Activated T-helper 17 cell treated with anti-CD3 and anti-CD28 coated beads, Interleukin-2, amount 50 U/mL, for 72 hours (primary cell): Measurements from ENCODE around the gene UGT1A4. TPM values are rescaled to one million over a fixed set of nuclear protein-coding genes. Genes with fewer than 3 reads are reported as not detected.

Experiments used
- ATAC-seq: fragments of 150-1000 bp; cut with Tn5 transposase; replicated peaks from 2 replicates; pipeline ENCODE4 v1.10.0; 2021; ENCODE audit warnings: mild to moderate bottlenecking, moderate library complexity
- H3K27ac Mint-ChIP-seq: one replicate; pipeline ENCODE4 v1.8.0; 2022; ENCODE audit warnings: mixed read lengths
- H3K27me3 Mint-ChIP-seq: one replicate; pipeline ENCODE4 v1.8.0; 2022; ENCODE audit warnings: mixed read lengths
- H3K36me3 Mint-ChIP-seq: one replicate; pipeline ENCODE4 v1.8.0; 2022; ENCODE audit warnings: low read depth, mild to moderate bottlenecking, mixed read lengths
- H3K4me1 Mint-ChIP-seq: one replicate; pipeline ENCODE4 v1.8.0; 2022; ENCODE audit warnings: mixed read lengths
- H3K4me3 Mint-ChIP-seq: one replicate; pipeline ENCODE4 v1.8.0; 2022; ENCODE audit warnings: mild to moderate bottlenecking, mixed read lengths
- H3K9me3 Mint-ChIP-seq: one replicate; pipeline ENCODE4 v1.8.0; 2022; ENCODE audit warnings: mixed read lengths
- total RNA-seq, 2 donors: library from RNA; stranded (reverse); gene quantifications; one replicate each; pipeline ENCODE4 v1.2.3, GENCODE V29; 2022

Gene UGT1A4
- not detected for total RNA-seq

DNA sequence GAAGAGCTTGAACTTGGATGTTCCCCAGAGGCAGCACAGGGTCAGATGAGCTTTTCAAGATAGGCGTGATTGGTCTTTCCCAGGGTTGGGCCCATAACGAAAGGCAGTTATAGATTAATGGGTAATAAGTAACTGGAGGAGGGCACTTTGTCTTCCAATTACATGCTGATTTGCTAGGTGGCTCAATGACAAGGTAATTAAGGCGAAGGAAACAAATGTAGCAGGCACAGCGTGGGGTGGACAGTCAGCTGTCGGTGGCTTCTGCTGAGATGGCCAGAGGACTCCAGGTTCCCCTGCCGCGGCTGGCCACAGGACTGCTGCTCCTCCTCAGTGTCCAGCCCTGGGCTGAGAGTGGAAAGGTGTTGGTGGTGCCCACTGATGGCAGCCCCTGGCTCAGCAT, at the start of gene UGT1A4:
Gene UGT1A4 (plus strand): TSS at position 185 of the 400 bp plus-strand sequence. CDS start 85 bp downstream, at position 270.
- Mint-ChIP-seq H3K27ac (no peak within 1 kb of the TSS), H3K9me3 (no peaks in the 10 kb centered on the region), H3K4me3 (no peak within 1 kb of the TSS), H3K36me3 (no peaks in the 10 kb centered on the region), H3K27me3 (peaks cover 40% of the 10 kb centered on the region), H3K4me1 (no peaks in the 10 kb centered on the region)
- ATAC-seq, result no peak

DNA sequence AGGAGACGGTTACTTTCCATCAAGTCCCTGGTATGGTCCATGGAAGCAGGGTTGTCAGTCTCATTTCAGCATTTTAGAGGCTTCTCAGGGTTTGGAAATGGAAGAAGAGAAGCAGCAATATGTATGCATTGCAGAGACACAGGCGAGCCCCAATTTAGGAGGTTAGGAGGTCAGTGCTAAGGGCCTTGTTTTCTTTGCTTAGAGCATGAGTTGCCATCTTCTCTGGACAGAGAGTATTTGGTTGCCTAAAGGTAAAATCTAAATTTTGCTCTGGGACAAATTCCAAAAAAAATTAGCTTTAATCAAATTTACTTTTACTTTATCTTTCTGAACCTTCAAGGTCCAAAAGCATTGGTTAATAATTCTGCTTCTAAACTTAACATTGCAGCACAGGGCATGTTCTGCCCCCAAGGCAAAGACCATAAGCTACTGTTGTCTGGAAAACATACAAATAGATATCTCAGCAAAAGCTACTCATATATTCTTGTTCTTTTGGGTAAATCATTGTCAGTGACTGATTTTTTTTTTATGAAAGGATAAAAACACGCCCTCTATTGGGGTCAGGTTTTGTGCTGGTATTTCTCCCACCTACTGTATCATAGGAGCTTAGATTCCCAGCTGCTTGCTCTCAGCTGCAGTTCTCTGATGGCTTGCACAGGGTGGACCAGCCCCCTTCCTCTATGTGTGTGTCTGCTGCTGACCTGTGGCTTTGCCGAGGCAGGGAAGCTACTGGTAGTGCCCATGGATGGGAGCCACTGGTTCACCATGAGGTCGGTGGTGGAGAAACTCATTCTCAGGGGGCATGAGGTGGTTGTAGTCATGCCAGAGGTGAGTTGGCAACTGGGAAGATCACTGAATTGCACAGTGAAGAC, 47.0 kb upstream of the UGT1A4 start, which contains the start of gene UGT1A9:
Gene UGT1A9 (plus strand): TSS at position 609 of the 872 bp plus-strand sequence. CDS start 37 bp downstream, at position 646.
- peaks cover 25% of the 10 kb centered on the region for H3K27me3 Mint-ChIP-seq
- no peaks in the 10 kb centered on the region for H3K9me3 Mint-ChIP-seq
- no peaks in the 10 kb centered on the region for H3K36me3 Mint-ChIP-seq
- no peaks in the 10 kb centered on the region for H3K4me1 Mint-ChIP-seq
- H3K27ac Mint-ChIP-seq, result no peak within 1 kb of the TSS
- no peak within 1 kb of the TSS for H3K4me3 Mint-ChIP-seq
- no peak for ATAC-seq

- Mint-ChIP-seq H3K9me3 (no peaks in the 10 kb centered on the region), H3K27ac (no peak overlapping the region), H3K4me1 (no peaks in the 10 kb centered on the region), H3K4me3 (no peak overlapping the region), H3K36me3 (no peaks in the 10 kb centered on the region), H3K27me3 (peaks cover 33% of the 10 kb centered on the region)
- no peak for ATAC-seq
Observed at GRCh38 chr2:233672886-233673285, 45.6 kb upstream of the UGT1A4 start.

GRCh38 chr2:233673896-233674295, 44.6 kb upstream of the UGT1A4 start:
- no peak overlapping the region for H3K4me3 Mint-ChIP-seq
- H3K9me3 Mint-ChIP-seq, result no peaks in the 10 kb centered on the region
- ATAC-seq, result no peak
- no peaks in the 10 kb centered on the region for H3K4me1 Mint-ChIP-seq
- no peaks in the 10 kb centered on the region for H3K36me3 Mint-ChIP-seq
- peaks cover 42% of the 10 kb centered on the region for H3K27me3 Mint-ChIP-seq
- H3K27ac Mint-ChIP-seq, result no peak overlapping the region

GRCh38 chr2:233674314-233674713, 44.2 kb upstream of the UGT1A4 start:
- H3K4me3 Mint-ChIP-seq, result no peak overlapping the region
- H3K36me3 Mint-ChIP-seq, result no peaks in the 10 kb centered on the region
- ATAC-seq, result no peak
- no peaks in the 10 kb centered on the region for H3K4me1 Mint-ChIP-seq
- H3K9me3 Mint-ChIP-seq, result no peaks in the 10 kb centered on the region
- H3K27ac Mint-ChIP-seq, result no peak overlapping the region
- H3K27me3 Mint-ChIP-seq, result peaks cover 42% of the 10 kb centered on the region

DNA sequence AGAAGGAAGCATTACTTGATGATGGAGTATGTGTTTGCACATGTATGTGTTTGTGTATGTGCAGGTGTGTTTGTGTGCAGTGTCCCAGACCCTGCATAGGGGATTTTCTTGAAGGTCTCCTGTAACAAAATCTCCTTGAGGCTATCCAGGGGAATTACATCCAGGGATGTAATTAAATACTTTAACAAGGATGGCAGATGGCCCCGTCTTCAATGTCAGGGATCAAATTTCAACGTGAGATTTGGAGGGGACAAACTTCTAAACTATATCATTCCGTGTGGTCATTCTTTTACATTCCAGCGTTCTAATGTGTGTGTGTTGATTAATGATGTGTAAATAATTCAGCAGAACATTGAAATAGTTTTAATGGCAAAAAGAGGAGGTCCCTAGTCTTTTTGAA, 43.5 kb upstream of the UGT1A4 start:
- Mint-ChIP-seq H3K4me1 (no peaks in the 10 kb centered on the region), H3K36me3 (no peaks in the 10 kb centered on the region), H3K4me3 (no peak overlapping the region), H3K9me3 (no peaks in the 10 kb centered on the region), H3K27ac (no peak overlapping the region), H3K27me3 (peaks cover 43% of the 10 kb centered on the region)
- no peak for ATAC-seq

DNA sequence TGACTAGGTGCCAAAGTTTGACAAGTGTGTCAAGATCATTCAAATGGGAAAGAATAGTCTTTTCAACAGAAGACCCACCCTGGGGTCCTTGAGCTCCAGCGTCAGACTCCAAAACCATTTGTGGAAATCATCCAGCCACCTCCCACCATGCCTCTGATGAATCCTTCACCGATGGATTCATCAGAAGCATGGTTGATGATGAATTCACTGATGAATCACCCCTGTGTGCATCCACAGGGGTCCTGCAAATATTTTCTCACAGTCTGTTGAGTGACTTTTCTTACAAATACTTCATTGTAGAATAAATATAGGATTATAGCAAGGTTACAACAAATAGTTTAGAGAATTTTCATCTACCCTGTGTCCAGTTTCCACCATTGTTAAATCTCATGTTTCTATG, 42.5 kb upstream of the UGT1A4 start:
- Mint-ChIP-seq H3K27ac (no peak overlapping the region), H3K27me3 (peaks cover 35% of the 10 kb centered on the region), H3K36me3 (no peaks in the 10 kb centered on the region), H3K4me1 (no peaks in the 10 kb centered on the region), H3K4me3 (no peak overlapping the region), H3K9me3 (no peaks in the 10 kb centered on the region)
- ATAC-seq, result no peak

- Mint-ChIP-seq H3K9me3 (no peaks in the 10 kb centered on the region), H3K36me3 (no peaks in the 10 kb centered on the region), H3K4me1 (no peaks in the 10 kb centered on the region), H3K4me3 (no peak overlapping the region), H3K27ac (no peak overlapping the region), H3K27me3 (peaks cover 28% of the 10 kb centered on the region)
- no peak for ATAC-seq
Observed at GRCh38 chr2:233679196-233679595, 39.3 kb upstream of the UGT1A4 start.

- Mint-ChIP-seq H3K27me3 (peaks cover 28% of the 10 kb centered on the region), H3K4me1 (no peaks in the 10 kb centered on the region), H3K27ac (no peak overlapping the region), H3K36me3 (no peaks in the 10 kb centered on the region), H3K9me3 (no peaks in the 10 kb centered on the region), H3K4me3 (no peak overlapping the region)
- ATAC-seq, result no peak
Observed at GRCh38 chr2:233680361-233681045, 38.0 kb upstream of the UGT1A4 start.

DNA sequence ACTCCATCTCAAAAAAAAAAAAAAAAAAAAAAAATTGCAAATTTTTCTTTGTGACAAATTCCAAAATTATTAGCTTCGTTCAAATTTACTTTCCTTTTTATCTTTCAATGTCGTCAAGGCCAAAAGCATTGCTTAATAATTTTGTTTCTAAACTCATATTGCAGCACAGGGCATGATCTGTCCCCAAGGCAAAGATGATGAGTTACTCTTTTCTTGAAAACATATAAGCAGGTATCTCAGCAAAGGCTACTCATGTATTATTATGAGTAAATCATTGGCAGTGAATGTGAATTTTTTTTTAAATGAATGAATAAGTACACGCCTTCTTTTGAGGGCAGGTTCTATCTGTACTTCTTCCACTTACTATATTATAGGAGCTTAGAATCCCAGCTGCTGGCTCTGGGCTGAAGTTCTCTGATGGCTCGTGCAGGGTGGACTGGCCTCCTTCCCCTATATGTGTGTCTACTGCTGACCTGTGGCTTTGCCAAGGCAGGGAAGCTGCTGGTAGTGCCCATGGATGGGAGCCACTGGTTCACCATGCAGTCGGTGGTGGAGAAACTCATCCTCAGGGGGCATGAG, 36.9 kb upstream of the UGT1A4 start, which contains the start of gene UGT1A7:
Gene UGT1A7 (plus strand): TSS at position 381 of the 579 bp plus-strand sequence. CDS start 37 bp downstream, at position 418.
- H3K27me3 Mint-ChIP-seq, result peaks cover 26% of the 10 kb centered on the region
- H3K27ac Mint-ChIP-seq, result no peak within 1 kb of the TSS
- H3K4me3 Mint-ChIP-seq, result no peak within 1 kb of the TSS
- H3K36me3 Mint-ChIP-seq, result no peaks in the 10 kb centered on the region
- ATAC-seq, result no peak
- H3K9me3 Mint-ChIP-seq, result no peaks in the 10 kb centered on the region
- no peaks in the 10 kb centered on the region for H3K4me1 Mint-ChIP-seq

DNA sequence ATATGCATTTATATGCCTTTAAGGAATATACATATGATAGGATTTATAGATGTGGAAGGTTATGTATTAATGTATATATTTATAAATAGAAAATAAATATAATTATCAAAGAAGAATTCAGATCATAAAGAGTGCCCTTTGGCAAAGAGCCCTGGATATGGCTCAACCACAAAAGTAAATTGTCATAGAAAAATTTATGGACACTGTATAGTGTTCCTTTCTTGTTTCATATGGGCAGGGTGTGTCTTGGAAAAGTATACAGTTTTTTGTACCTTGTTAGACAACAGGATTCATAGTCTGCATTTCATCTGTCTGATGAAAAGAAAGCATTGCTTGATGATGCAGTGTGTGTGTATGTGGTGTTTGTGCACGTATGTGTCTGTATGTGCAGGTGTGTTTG, 33.9 kb upstream of the UGT1A4 start:
- H3K36me3 Mint-ChIP-seq, result no peaks in the 10 kb centered on the region
- H3K27me3 Mint-ChIP-seq, result peaks cover 12% of the 10 kb centered on the region
- no peak overlapping the region for H3K4me3 Mint-ChIP-seq
- no peak overlapping the region for H3K27ac Mint-ChIP-seq
- no peak for ATAC-seq
- no peaks in the 10 kb centered on the region for H3K4me1 Mint-ChIP-seq
- H3K9me3 Mint-ChIP-seq, result no peaks in the 10 kb centered on the region

DNA sequence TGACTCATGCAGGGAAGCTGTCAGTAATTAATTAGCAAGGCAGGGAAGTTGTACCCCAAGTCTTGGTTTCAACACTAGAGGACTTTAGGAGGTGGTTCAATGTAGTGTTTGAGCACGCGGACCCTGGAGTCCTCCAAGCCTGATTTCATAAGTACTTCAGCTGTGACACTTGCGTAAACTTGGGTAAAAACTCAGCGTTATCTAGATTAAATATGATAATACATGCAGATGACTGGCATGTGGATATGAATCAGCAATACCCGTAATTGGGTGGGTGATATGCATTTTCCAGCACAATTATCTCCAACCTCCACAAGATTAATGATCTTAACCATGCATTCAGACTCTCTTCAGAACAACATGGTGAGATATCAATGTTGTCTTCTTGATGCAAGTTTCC, 31.6 kb upstream of the UGT1A4 start:
- no peaks in the 10 kb centered on the region for H3K36me3 Mint-ChIP-seq
- no peak for ATAC-seq

DNA sequence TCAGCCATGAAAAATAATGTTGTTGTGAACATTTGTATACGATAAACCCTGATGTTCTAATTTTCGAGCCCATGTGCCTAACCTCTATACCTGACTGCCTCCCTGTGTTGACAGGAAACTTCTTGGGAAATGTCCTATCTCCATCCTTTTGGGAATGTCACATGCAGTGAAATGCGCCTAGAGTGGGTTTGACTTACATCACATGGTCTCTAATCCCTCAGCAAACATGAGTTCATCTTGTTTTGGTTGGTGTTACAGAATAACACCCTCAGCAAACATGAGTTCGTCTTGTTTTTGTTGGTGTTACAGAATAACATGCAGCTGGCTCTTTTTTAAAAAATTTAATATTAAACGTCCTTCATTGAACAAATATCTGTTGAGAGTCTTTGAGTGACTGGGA, 30.2 kb upstream of the UGT1A4 start:
- no peaks in the 10 kb centered on the region for H3K36me3 Mint-ChIP-seq
- peaks cover 7% of the 10 kb centered on the region for H3K27me3 Mint-ChIP-seq
- no peak overlapping the region for H3K4me3 Mint-ChIP-seq
- H3K4me1 Mint-ChIP-seq, result no peaks in the 10 kb centered on the region
- no peaks in the 10 kb centered on the region for H3K9me3 Mint-ChIP-seq
- no peak for ATAC-seq
- no peak overlapping the region for H3K27ac Mint-ChIP-seq

More for the DNA sequence above, 31.6 kb upstream of the UGT1A4 start:
- Mint-ChIP-seq H3K9me3 (no peaks in the 10 kb centered on the region), H3K27me3 (peaks cover 11% of the 10 kb centered on the region), H3K4me1 (no peaks in the 10 kb centered on the region), H3K4me3 (no peak overlapping the region), H3K27ac (no peak overlapping the region)

DNA sequence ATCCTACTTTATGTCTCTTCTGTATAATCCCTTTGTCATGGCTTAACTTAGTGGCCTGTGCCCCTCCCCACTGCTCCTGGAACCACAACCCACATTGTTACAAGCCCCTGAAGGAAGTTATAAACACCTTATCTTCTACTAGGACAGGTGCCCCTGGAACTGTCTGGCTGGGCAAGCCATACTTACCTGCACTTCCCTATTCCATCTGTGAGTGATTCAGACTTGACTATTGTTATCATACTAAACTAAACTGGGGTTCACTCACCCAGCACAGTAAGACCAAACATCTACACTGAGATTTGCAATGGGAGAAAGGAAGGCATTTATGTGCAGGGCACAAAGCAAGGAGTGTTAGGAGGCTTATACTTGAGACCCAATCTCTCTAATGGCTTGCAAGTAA, 29.5 kb upstream of the UGT1A4 start:
- H3K4me1 Mint-ChIP-seq, result no peaks in the 10 kb centered on the region
- H3K4me3 Mint-ChIP-seq, result no peak overlapping the region
- peaks cover 7% of the 10 kb centered on the region for H3K27me3 Mint-ChIP-seq
- no peak overlapping the region for H3K27ac Mint-ChIP-seq
- no peaks in the 10 kb centered on the region for H3K36me3 Mint-ChIP-seq
- no peaks in the 10 kb centered on the region for H3K9me3 Mint-ChIP-seq
- ATAC-seq, result no peak
